OCI-LY1 (cell line): ENCODE data around the gene TMEM30A.

Source experiments
- H2AFZ ChIP-seq: fragments of 200-600 bp; sonication (generic), shearing (Covaris generic); 2 replicates; pipeline ENCODE4 v1.6.0; 2014; ENCODE audit warnings: antibody characterized with exemption, mild to moderate bottlenecking, low read length
- H3F3A ChIP-seq: fragments of 200-600 bp; sonication (generic), shearing (Covaris generic); 2 replicates; pipeline ENCODE4 v1.6.0; 2014; ENCODE audit warnings: mild to moderate bottlenecking, antibody characterized with exemption, low read length, moderate library complexity; ENCODE audit not compliant: insufficient read depth
- H3K27ac ChIP-seq: fragments of 200-600 bp; sonication (generic); 2 replicates; pipeline ENCODE4 v1.5.1; 2014; ENCODE audit warnings: low read length, mixed run types, mild to moderate bottlenecking, low read depth; ENCODE audit not compliant: poor library complexity, severe bottlenecking
- H3K27me3 ChIP-seq: fragments of 200-600 bp; sonication (generic); 2 replicates; pipeline ENCODE4 v1.6.0; 2014; ENCODE audit warnings: antibody characterized with exemption, mild to moderate bottlenecking, low read length, moderate library complexity; ENCODE audit not compliant: insufficient read depth
- H3K36me3 ChIP-seq: fragments of 200-600 bp; sonication (generic); 2 replicates; pipeline ENCODE4 v1.6.1; 2014; ENCODE audit warnings: mild to moderate bottlenecking, antibody characterized with exemption, low read length, moderate library complexity, mixed read lengths; ENCODE audit not compliant: insufficient read depth
- H3K4me1 ChIP-seq: fragments of 200-600 bp; sonication (generic); 2 replicates; pipeline ENCODE4 v1.5.1; 2014; ENCODE audit warnings: mild to moderate bottlenecking, low read length, moderate library complexity; ENCODE audit not compliant: insufficient read depth, severe bottlenecking
- H3K4me2 ChIP-seq: fragments of 200-600 bp; sonication (generic), shearing (Covaris generic); 2 replicates; pipeline ENCODE4 v1.6.1; 2014; ENCODE audit warnings: low read length
- H3K4me3 ChIP-seq: fragments of 200-600 bp; sonication (generic); 2 replicates; pipeline ENCODE4 v1.5.1; 2014; ENCODE audit warnings: low read length, low read depth, mild to moderate bottlenecking, mixed read lengths; ENCODE audit not compliant: poor library complexity, severe bottlenecking
- H3K79me2 ChIP-seq: fragments of 200-600 bp; shearing (Covaris generic); 2 replicates; pipeline ENCODE4 v1.6.1; 2016; ENCODE audit warnings: mixed run types, low read length, mixed read lengths; ENCODE audit not compliant: insufficient read depth
- H3K9ac ChIP-seq: fragments of 200-600 bp; sonication (generic), shearing (Covaris generic); 2 replicates; pipeline ENCODE4 v1.6.1; 2014; ENCODE audit warnings: mild to moderate bottlenecking, low read length, mixed read lengths
- H3K9me2 ChIP-seq: fragments of 200-600 bp; sonication (generic), shearing (Covaris generic); 2 replicates; pipeline ENCODE4 v1.6.1; 2014; ENCODE audit warnings: low read depth, mild to moderate bottlenecking, low read length, mixed read lengths
- H3K9me3 ChIP-seq: fragments of 200-600 bp; shearing (Covaris generic); 2 replicates; pipeline ENCODE4 v1.6.1; 2014; ENCODE audit warnings: low read length, mixed read lengths
- H4K20me1 ChIP-seq: fragments of 200-600 bp; sonication (generic), shearing (Covaris generic); 2 replicates; pipeline ENCODE4 v1.6.0; 2016; ENCODE audit warnings: mild to moderate bottlenecking, low read length; ENCODE audit not compliant: insufficient read depth
- EZH2 ChIP-seq: fragments of 200-600 bp; sonication (generic), shearing (Covaris generic); IDR thresholded peaks from 2 replicates; pipeline ENCODE4 v1.8.0; 2017; ENCODE audit warnings: borderline replicate concordance, mixed run types, mild to moderate bottlenecking, antibody characterized with exemption, low read length, moderate library complexity, mixed read lengths
- TF ChIP-seq, protein P1 (sequence below): fragments of 200-600 bp; sonication (generic), shearing (Covaris generic); IDR thresholded peaks from 2 replicates; pipeline ENCODE4 v1.5.1; 2017; ENCODE audit warnings: mild to moderate bottlenecking, antibody characterized with exemption, low read length, moderate library complexity, mixed read lengths

TMEM30A gene

GRCh38 chr6:75217193-75217592, 67.4 kb downstream of the TMEM30A start:
- TF ChIP-seq EZH2 = no peak
- TF ChIP-seq, protein P1, sequence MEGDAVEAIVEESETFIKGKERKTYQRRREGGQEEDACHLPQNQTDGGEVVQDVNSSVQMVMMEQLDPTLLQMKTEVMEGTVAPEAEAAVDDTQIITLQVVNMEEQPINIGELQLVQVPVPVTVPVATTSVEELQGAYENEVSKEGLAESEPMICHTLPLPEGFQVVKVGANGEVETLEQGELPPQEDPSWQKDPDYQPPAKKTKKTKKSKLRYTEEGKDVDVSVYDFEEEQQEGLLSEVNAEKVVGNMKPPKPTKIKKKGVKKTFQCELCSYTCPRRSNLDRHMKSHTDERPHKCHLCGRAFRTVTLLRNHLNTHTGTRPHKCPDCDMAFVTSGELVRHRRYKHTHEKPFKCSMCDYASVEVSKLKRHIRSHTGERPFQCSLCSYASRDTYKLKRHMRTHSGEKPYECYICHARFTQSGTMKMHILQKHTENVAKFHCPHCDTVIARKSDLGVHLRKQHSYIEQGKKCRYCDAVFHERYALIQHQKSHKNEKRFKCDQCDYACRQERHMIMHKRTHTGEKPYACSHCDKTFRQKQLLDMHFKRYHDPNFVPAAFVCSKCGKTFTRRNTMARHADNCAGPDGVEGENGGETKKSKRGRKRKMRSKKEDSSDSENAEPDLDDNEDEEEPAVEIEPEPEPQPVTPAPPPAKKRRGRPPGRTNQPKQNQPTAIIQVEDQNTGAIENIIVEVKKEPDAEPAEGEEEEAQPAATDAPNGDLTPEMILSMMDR = no peak
- Histone ChIP-seq H3F3A (no peaks in the 10 kb centered on the region), H3K9me3 (no peaks in the 10 kb centered on the region), H3K4me1 (no peaks in the 10 kb centered on the region), H3K9ac (no peak overlapping the region), H3K4me2 (no peak overlapping the region), H3K79me2 (no peaks in the 10 kb centered on the region), H2AFZ (no peak overlapping the region), H3K9me2 (no peaks in the 10 kb centered on the region), H3K4me3 (no peak overlapping the region), H3K27me3 (no peaks in the 10 kb centered on the region), H4K20me1 (no peaks in the 10 kb centered on the region), H3K27ac (no peak overlapping the region), H3K36me3 (no peaks in the 10 kb centered on the region)

GRCh38 chr6:75215291-75215690, 69.3 kb downstream of the TMEM30A start:
- no peak overlapping the region for H3K4me3 ChIP-seq
- no peak overlapping the region for H3K4me2 ChIP-seq
- no peaks in the 10 kb centered on the region for H4K20me1 ChIP-seq
- H3K9me2 ChIP-seq = no peaks in the 10 kb centered on the region
- no peaks in the 10 kb centered on the region for H3K79me2 ChIP-seq
- H3K9ac ChIP-seq = no peak overlapping the region
- no peaks in the 10 kb centered on the region for H3K27me3 ChIP-seq
- H3F3A ChIP-seq = no peaks in the 10 kb centered on the region
- TF ChIP-seq, protein P1 = no peak
- TF ChIP-seq EZH2 = no peak
- no peak overlapping the region for H3K27ac ChIP-seq
- no peaks in the 10 kb centered on the region for H3K4me1 ChIP-seq
- H3K9me3 ChIP-seq = no peaks in the 10 kb centered on the region
- no peaks in the 10 kb centered on the region for H3K36me3 ChIP-seq
- H2AFZ ChIP-seq = no peak overlapping the region

GRCh38 chr6:75213732-75214131, 70.9 kb downstream of the TMEM30A start:
- peaks cover 1% of the 10 kb centered on the region for H3K4me1 ChIP-seq
- no peak overlapping the region for H3K27ac ChIP-seq
- H3K36me3 ChIP-seq = no peaks in the 10 kb centered on the region
- no peaks in the 10 kb centered on the region for H3F3A ChIP-seq
- no peaks in the 10 kb centered on the region for H3K27me3 ChIP-seq
- H3K9ac ChIP-seq = no peak overlapping the region
- no peak overlapping the region for H2AFZ ChIP-seq
- H3K79me2 ChIP-seq = no peaks in the 10 kb centered on the region
- no peaks in the 10 kb centered on the region for H4K20me1 ChIP-seq
- H3K4me3 ChIP-seq = no peak overlapping the region
- TF ChIP-seq EZH2 = no peak
- TF ChIP-seq, protein P1 = peak; percentile 18; the same call in 1 of the 2 replicates
- no peak overlapping the region for H3K4me2 ChIP-seq
- no peaks in the 10 kb centered on the region for H3K9me3 ChIP-seq
- no peaks in the 10 kb centered on the region for H3K9me2 ChIP-seq
